Hepatocyte (in vitro differentiated cells): ENCODE results near the gene TPK1.

Experiments
- CTCF ChIP-seq: fragments of 200-600 bp; sonication (generic); IDR thresholded peaks from 2 replicates; pipeline ENCODE4 v1.5.1; 2016; ENCODE audit warnings: antibody characterized with exemption, mild to moderate bottlenecking; ENCODE audit not compliant: poor library complexity
- EZH2 ChIP-seq: fragments of 200-600 bp; sonication (generic); IDR thresholded peaks from 2 replicates; pipeline ENCODE4 v1.6.1; 2016; ENCODE audit warnings: antibody characterized with exemption, mild to moderate bottlenecking, borderline replicate concordance
- EZH2phosphoT487 ChIP-seq: fragments of 200-600 bp; sonication (generic); IDR thresholded peaks from one replicate; pipeline ENCODE4 v1.6.1; 2018; ENCODE audit warnings: antibody characterized with exemption, mild to moderate bottlenecking, low read depth, moderate library complexity; ENCODE audit not compliant: unreplicated experiment, severe bottlenecking

DNA sequence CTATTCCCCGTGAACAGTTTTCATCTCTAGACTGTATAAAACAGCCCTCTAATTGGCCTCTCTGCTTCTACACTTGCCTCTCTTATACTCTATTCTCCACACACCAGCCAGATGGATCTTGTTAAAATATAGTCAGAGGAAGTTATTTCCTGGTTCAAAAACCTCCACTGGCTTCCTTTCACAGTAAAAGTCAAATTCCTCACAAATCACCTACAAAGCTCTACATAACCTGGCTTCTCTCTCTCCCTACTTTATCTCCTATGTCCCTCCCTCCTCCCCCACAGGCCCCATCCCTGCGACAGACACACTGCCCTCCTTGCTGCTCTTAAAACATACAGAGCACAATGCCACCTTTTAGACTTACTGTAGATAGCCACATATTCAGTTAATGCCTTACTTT lies 60.1 kb downstream of the TPK1 start:
- no peak for TF ChIP-seq CTCF
- TF ChIP-seq EZH2phosphoT487, result no peak
- no peak for TF ChIP-seq EZH2
